ENCODE results near the gene FCHO1.
"Not testable (repeated sequence)": the region's sequence is repeated elsewhere in the genome, so short reads cannot be mapped to it uniquely, and the experiment has no call there.

Gene FCHO1

DNA sequence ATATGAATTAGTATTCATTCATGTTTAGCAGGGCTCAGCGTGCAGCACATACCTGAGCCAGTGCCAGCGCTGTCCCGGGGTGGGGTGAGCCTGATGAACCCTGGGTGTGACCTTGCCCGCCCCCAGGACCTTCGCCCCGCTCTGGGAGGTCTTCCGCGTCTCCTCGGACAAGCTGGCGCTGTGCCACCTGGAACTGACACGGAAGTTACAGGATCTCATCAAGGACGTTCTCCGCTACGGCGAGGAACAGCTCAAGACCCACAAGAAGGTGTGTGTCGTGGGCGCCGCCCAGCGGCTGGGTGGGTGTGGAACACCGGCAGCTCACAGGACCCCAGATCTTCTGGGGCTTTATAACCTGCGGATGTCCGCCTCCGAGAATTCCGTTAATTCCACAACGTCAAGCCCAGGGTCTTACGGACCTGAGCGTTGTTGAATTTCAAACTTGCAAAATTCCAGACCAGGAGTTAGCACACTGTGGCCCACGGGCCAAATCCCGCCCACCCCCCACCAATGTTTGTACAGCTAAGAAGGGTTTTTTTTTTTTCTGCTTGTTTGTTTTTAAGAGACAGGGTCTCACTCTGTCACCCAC lies 15.4 kb downstream of the FCHO1 start:
- DNase-seq, result peak; percentile 51

DNA sequence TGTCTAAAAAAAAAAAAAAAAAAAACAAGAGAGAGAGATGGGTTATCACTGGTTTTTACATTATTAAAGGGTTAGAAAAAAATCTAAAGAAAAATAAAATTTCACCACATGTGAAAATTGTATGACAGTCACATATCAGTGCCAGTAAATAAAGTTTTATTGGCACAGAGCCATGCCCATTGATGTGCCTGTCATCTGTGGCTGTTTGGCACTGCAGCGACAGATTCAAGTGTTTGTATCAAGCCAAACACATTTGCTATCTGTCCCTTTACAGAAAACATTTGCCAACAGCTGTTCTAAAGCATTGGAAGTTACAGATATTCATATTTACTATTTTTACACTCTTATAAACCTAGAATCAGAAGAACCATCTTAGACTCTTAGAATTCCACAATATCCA lies 16.3 kb downstream of the FCHO1 start:
- peak; percentile 30 for DNase-seq

DNA sequence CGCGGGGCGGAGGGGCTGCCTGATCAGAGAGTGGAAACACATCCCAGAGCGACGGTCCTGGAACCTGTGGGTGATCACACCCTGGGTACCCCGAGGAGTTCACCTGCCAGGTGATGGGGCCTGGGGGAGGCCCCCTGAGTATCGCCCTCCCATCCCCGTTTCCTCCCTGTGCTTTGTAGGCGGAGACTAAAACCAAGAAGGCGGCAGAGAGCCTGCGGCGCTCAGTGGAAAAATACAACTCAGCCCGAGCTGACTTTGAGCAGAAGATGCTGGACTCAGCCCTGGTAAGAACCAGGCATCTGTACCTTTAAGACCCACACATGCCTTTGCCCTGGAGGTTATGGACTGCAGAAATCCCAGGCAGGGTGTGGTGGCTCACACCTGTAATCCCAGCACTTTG lies 19.3 kb downstream of the FCHO1 start:
- DNase-seq, result no peak

DNA sequence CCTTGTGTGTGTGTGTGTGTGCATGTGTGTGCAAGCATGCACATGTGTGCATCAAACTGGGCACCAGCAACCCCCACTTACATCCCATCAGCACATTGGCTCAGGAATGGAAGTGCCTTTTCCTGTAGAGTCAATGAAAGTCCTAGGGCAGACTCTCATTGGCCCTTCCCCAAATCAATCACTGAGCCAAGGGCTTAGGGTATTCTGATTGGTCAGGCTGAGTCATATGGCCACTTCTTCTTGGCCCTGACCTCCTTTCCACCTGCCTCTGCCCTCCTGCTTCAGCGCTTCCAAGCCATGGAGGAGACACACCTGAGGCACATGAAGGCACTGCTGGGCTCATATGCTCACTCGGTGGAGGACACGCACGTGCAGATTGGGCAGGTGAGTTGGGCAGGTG lies 20.9 kb downstream of the FCHO1 start:
- DNase-seq, result no peak

DNA sequence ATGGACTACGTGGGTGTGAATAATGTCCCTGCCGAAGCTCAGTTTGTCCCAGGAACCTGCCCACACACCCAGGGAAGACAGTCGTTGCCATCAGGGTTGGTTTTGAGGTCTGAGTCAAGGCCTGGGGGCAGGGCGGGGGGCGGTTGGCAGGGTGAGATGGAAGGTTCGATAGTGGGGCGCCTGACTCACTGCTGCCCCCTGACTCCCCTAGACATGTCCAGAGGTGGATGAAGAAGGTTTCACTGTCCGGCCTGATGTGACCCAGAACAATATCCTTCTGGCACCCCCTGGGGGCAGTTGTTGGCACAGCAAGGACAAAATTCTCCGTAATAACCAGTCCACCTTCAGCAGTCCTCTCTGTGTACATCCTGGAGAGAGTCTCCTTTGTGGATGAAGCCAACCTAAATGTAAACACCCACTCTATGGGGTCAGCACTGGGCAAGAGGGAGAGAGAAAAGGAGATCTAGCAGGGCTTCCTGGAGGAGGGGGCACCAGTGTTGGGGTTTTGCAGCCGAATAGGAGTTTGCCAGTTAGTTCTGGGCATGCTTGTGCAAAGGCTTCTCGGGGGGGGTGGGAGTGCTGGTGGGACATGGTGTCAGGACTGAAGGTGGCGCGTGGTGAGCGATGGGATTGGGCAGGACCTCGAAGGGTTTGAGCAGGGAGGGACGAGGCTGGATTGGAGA lies 24.1 kb downstream of the FCHO1 start:
- DNase-seq, result no peak

DNA sequence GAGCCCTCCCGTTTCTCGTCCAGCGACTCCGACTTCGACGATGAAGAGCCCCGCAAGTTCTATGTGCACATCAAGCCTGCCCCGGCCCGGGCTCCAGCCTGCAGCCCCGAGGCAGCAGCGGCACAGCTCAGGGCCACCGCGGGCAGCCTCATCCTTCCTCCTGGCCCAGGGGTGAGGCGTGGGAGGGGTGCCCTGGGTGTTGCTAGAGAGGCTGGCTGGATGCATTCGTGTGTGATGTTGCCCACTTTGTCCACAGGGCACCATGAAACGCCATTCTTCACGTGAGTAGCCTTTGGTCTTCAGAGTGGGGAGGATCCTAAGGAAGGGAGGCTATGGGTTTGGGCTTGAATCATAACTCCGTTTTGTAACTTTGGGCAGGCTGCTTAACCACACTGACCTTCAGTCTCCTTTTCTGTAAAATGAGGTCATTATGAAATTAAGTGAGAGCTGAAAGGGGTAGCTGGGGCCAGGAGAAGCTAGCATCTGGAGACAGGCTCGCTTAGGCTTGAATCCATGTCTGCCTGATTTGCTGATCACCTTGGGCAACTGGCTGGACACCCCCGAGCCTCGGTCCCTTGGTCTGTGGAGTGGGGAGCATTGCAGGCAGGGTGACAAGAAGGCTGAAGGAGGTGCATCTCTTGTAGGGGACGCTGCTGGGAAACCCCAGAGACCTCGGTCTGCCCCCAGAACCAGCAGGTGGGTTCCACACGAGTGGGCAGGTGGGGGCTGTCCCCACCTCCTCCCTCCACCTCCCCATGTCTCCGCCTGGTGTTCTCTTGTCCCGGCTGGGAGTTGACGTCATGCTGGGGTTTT lies 24.9 kb downstream of the FCHO1 start:
- no peak for DNase-seq

DNA sequence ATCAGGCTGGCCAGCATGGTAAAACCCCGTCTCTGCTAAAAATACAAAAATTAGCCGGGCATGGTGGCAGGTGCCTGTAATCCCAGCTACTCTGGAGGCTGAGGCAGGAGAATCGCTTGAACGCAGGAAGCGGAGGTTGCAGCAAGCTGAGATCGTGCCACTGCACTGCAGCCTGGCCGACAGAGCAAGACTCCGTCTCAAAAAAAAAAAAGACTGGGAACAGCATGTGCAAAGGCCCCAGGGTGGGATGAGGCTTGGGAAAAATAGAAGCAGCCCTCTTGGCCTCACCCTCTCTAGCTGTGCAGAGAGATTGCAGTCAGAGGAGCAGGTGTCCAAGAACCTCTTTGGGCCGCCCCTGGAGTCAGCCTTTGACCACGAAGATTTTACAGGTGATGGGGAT lies 26.6 kb downstream of the FCHO1 start:
- DNase-seq, result not testable (repeated sequence)

DNA sequence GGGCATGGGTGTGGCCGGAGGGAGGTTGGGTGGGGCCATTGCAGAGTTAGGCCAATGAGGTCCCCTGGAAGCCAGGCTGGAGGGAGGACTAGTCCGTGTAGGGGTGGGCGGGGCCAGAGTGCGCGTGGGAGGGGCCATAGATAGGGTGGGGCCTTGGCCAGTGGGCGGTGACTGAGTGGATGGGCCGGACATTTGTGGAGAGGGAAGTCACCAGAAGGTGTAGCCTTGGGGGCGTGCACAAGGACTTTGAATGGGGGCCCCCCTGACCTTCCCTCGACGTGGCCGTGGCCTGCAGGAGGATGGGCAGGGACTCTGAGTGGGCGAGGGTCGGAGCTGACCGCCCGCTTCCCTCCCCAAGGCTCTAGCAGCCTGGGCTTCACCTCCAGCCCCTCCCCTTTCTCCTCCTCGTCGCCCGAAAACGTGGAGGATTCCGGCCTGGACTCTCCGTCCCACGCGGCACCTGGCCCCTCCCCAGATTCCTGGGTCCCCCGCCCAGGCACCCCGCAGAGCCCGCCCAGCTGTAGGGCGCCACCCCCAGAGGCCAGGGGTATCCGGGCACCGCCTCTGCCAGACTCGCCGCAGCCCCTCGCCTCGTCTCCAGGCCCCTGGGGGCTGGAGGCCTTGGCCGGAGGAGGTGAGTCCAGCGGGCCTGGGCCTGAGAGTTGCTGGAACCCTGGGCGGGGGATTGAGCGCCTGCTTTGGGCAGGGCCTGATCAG lies 27.1 kb downstream of the FCHO1 start:
- DNase-seq, result no peak

DNA sequence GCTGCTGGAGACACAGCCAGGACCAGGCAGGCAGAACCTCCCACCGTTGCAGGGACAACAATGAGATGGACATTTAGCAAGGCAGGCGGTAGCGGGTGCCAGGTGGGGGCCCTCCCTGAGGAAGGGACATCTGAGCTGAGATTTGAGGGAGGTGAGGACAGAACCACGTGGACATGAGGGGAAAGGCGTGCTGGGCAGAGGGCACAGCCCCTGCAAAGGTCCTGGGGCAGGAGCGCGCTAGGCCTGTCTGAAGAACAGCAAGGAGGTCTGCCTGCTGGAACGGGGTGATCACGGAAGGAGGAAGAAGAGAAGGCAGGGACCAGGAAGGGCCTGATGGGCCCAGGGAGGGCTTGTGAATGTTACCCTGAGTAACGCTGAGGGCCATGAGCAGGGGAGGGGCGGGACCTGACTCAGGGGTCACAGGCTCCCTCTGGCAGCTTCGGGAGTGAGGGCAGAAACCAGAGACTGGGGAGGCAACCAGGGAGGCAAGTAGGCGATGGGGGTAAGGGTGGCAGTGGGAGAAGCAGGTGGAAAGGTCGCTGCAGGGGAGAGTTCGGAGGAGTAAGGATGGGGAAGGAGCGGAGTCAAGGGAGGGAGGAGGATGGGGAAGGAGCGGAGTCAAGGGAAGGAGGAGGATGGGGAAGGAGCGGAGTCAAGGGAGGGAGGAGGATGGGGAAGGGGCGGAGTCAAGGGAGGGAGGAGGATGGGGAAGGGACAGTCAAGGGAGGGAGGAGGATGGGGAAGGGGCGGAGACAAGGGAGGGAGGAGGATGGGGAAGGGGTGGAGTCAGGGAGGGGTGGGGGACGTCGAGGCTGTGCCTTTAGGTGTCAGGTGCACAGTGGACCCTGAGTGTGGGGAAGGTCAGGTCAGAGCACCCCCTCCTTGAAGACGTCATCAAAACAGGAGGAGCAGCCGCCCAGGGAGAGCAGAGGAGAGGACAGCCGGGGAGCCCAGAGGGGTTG lies 28.0 kb downstream of the FCHO1 start:
- DNase-seq, result no peak

DNA sequence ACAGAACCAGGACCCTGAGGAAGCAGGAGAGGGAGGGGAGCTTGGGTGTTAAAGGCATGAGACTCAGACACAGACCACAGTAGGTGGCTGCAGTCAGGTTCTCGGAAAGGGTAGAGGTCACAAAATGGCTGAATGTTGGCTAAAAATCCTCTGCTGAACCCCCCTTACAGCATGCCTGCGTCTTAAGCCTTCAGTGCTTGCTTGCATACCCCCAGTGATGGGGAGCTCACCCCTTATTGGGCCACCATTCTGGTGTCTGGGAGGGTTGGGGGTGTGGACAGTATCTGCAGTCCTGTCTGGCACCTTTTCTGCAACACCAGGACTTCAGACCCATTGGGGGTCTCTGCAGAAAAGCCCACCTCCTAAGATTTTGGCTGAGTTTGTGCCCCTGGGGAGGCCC lies 29.5 kb downstream of the FCHO1 start:
- DNase-seq, result no peak

DNA sequence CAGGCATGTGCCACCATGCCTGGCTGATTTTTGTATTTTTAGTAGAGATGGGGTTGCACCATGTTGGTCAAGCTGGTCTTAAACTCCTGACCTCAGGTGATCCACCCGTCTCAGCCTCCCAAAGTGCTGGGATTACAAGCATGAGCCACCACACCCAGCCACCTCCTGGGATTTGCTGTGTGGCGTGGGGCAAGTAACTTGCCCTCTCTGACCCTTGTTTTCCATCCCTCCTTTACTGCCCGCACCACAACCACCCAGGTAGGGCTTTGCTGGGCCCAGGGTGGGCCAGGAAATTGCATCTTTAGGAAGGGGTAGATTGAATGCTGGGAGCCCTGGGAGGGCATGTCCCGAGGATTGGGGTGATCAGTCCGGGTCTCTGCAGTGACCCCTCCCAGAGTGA lies 32.4 kb downstream of the FCHO1 start:
- DNase-seq, result not testable (repeated sequence)

DNA sequence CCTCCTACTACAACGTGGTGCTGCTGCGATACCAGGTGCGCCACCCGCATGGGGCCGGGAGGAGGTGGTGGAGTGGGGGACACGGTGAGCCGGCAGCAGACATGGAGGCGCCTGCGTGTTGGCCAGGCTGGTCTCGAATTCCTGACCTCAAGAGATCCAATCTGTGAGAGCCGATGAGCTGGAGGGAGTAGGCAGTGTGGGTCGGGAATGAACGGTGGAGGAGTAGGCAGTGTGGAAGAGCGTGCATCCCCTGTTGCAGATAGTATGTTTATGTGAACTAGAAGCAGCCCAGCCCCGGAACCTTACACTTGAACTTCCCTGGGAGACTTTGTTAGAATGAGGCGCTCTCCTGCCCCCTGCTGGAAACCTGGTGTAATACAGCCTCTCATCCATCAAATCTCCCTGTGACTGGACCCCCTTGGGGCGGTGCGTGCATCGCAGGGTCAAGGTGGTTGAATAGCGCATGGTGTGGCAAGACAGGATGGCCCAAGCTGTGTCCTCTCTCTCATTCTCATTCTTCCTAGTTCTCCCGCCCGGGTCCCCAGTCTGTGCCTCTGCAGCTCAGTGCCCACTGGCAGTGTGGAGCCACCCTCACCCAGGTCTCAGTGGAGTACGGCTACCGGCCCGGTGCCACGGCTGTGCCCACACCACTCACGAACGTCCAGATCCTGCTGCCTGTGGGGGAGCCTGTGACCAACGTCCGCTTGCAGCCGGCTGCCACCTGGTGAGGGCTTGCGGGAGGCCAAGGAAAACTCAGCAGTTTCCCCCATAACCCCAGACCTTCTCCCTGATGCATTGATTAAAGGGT lies 33.1 kb downstream of the FCHO1 start:
- DNase-seq, result peak; percentile 60

DNA sequence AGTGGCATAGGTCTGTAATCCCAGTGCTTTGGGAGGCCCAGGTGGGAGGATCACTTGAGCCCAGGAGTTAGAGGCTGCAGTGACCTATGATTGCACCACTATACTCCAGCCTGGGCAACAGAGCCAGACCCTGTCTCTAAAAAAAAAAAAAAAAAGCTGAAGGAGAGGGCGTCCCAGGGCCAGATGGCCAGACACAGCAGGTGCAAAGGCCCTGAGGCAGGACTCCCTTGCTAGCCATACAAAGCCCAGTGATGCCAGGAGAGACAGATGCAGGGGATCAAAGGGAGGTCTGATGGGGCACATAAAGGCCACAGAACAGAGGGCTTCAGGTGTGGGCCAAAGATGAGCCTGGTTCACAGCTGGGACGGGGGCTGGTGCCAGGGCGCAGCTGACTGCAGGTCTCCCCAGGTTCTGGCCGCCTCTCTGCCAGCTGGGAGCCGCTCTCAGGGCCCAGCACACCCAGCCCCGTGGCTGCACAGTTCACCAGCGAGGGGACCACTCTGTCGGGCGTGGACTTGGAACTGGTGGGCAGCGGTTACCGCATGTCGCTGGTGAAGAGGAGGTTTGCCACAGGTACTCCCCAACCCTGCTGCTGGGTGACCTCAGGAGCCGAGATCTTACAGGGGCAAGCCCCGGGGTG lies 36.1 kb downstream of the FCHO1 start:
- DNase-seq, result no peak

DNA sequence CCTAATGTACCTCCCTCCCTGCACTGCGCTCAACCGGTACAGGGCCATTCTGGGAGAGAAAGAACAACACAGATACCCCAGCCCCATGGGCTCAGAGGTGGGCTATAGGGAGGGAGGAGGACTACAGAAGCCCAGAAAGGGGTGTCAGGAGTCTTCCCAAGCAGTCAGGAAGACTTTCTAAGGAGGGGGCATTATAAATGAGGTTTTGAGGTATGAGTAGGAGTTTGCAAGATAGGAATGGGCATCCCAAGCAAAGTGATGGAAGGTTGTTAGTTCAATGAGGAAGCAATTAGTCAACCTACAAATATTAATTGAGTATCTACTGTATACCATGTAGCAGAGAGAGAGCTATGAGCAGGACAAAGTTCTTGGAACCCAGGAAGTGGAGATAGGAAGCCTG lies 37.4 kb downstream of the FCHO1 start:
- no peak for DNase-seq

DNA sequence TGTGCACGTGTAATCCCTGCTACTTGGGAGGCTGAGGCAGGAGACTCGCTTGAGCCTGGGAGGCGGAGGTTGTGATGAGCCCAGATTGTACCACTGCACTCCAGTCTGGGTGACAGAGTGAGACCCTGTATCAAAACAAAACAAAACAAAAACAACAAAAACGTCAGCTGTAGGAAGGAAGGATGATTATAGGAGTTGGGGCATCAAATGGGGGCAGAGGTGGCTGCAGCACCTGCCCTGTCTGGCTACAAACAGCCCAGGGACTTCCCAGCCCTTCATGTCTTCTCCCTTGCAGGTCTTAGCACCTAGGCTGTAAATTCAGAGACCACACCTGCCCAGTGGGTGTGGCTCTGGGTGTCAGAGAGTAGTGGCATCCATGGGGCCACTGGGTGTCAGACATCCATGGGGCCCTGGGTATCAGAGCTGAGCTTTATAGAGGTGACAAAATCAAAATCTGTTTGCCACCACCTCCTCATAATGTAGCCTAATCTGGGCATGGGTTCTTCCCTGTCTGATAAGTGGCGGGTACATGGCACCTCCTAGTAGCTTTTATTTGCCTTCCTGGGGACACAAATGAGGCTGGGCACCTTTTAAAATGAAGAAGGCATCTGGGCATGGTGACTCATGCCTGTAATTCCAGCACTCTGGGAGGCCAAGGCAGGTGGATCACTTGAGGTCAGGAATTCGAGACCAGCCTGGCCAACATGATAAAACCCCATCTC lies 38.9 kb downstream of the FCHO1 start:
- no peak for DNase-seq

DNA sequence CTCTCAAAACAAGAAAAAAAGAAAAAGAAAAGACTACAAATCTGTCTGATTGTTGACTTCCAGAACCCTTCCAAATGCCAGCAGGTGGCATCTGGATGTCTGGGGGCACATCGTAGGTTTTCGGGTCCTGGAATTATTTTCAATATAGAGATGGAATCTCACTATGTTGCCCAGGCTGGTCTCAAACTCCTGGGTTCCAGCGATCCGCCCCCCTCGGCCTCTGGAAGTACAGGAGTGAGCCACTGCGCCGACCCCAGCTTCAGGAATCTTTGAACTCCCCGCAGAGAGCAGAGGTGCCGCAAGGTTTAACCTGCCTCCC lies 43.1 kb downstream of the FCHO1 start:
- DNase-seq, result no peak

DNA sequence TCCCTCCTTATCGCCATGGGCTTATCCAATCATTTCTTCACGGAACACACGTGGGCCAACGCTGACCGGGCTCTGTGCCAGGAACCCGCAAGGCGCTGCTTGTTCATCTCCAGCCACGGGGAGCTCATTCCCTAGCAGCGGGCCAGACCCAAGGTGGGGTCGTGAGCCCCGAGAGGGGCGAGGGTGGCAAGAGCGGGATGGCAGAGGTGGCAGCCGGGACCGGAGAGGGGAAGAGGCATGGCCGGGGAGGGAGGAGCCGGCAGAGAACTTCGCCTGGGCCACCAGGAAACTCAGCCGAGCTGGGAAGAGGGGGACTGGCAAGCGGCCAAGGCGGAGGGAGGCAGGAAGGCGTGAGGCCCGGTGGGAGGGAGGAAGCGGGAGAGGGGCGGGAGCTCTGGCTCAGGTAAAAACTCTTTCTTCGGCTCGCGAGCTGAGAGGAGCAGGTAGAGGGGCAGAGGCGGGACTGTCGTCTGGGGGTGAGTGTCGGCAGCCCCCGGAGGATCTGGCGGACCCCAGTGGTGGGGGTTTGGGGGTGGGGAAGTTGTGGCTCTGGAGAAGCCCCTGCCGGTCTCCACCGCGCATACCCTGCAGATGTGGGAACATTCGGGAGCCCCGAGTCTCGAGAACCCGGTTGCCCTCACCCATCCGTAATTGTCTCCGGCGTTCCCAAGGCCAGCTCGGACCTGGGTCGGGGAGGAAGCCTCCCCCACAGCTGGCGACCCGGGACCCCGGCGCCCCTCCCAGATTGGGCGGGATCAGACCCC lies 43.6 kb downstream of the FCHO1 start, which contains the start of gene B3GNT3:
TSS of gene B3GNT3 (plus strand) at position 408 of the 764 bp plus-strand sequence. CDS start 12,670 bp downstream, outside the sequence.
- no peak for DNase-seq

DNA sequence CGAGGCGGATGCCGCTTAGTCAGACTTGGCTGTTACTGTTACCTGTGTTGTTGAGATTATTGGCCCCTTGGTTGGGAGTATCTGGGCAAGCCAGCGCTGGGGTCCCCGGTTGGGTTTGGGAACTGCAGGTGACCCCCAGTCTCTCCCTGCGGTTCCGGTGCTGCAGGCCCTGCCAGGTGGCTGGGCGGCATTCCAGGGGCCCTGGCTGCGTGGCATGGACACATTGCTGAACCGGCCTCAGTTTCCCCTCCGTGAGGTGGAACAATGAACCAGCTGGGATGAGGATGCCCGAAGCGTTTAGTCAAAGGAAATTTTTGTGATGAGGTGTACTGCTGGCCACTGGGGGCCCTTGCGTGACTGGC lies 44.2 kb downstream of the FCHO1 start:
- no peak for DNase-seq

DNA sequence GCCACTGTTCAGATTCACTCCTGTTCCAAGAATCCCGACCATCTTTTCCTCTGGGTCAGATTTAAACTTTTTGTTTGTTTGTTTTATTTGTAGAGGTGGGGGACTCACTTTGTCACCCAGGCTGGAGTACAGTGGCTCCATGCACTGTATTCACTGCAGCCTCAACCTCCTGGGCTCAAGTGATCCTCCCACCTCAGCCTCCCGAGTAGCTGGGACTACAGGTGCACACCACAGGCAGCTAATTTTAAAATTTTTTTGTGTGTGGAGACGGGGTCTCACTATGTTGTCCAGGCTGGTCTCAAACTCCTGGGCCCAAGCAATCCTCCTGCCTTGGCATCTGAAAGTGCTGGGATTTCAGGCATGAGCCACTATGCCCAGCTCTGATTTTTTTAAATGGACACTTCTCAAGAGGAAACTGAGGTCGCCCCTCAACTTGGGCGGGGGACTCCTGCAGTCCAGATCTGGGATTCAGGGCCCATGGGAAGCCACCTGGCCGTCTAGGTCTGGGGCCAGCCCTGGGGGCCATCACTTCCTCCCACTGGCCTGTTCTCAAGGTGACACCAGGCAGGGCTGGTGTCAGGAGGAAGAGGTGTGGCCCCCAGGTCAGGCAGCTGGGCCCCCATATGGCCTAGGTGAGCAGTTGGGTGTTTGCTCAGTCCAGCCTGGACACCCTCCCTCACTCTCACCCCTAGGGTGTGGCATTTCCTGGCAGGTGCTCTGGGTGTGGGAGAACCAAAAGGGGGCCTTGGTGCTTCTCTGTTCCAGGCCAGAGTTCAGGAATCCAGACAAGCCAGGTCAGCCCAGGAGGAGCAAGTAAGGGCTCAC lies 44.9 kb downstream of the FCHO1 start:
- no peak for DNase-seq

Data from NCI-H1694 (cell line).